ENCODE data around the gene TRAPPC10.

Gene TRAPPC10

DNA sequence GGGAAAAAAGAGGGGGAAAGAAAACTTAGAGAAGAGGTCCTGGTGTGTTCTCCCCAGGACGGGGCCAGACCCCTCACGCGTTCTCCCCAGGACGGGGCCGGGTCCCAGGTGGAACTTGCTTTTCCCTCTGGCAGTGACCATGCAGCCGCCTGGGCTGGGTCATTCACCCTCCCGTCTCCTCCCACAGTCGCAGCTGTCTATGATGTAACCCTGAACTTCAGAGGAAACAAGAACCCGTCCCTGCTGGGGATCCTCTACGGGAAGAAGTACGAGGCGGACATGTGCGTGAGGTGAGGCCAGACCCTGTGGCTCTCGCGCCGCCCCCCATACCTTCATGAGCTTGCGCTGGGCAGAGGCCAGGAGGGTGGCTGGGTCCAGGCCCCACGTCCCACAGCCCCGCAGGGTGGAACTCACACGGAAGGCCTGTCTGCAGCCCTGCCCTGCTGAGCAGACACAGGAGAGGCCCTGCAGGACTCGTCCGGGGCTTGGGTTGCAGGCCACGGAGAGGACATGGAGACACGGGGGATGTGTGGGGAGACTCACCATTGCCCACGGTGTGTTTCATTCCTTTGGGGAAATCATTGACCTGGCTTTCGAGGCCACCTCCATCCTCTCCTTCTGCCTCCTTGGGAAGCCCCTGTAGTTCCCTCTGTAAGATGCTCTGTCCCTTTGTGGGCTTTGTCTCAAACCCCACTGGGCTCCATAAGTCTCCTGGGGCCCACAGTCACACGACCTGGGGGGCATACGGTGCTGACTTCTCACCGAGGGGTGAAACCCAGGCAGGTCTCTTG, 40.7 kb upstream of the TRAPPC10 start:
- Histone ChIP-seq H3K27me3 (ENCODE audit: control insufficient read depth in 3 of 3, insufficient read depth in 3 of 3, low read depth in 1 of 3, low read length in 3 of 3) (no peaks in the 10 kb centered on the region), H4K8ac (ENCODE audit: low read depth, low read length) (peak overlapping the region; percentile 56), H3K4ac (ENCODE audit: low read length) (no peak overlapping the region), H2BK12ac (ENCODE audit: low read length) (no peak overlapping the region), H2BK5ac (ENCODE audit: low read length) (no peak overlapping the region), H2BK120ac (ENCODE audit: low read depth, low read length) (no peak overlapping the region), H3K36me3 (replicated peaks in 1 of 2; ENCODE audit: control insufficient read depth in 2 of 2, insufficient read depth in 2 of 2, low read length in 2 of 2) (peaks cover 0 to 37% of the 10 kb centered on the region in 2 donors), H3K4me1 (ENCODE audit: control insufficient read depth in 2 of 2, insufficient read depth in 1 of 2, low read depth in 1 of 2, low read length in 2 of 2) (peaks cover 0 to 2% of the 10 kb centered on the region in 2 donors), H3K79me1 (ENCODE audit: low read depth, low read length) (no peaks in the 10 kb centered on the region), H2AFZ (ENCODE audit: low read length) (no peak overlapping the region), H3K18ac (ENCODE audit: low read length) (no peak overlapping the region), H2BK15ac (ENCODE audit: low read length) (no peak overlapping the region), H3K4me2 (ENCODE audit: insufficient read depth, low read length, poor library complexity, severe bottlenecking) (no peak overlapping the region), H3K27ac (replicated peaks; ENCODE audit: low read length) (no peak overlapping the region), H3K9ac (ENCODE audit: low read depth, low read length, poor library complexity) (no peak overlapping the region), H3K23ac (ENCODE audit: low read depth, low read length, poor library complexity) (peak overlapping the region; percentile 58), H4K91ac (ENCODE audit: low read depth, low read length, poor library complexity) (no peak overlapping the region), H3K14ac (ENCODE audit: low read length) (no peak overlapping the region), H3K4me3 (ENCODE audit: low read length in 2 of 2) (no peak overlapping the region), H2AK5ac (ENCODE audit: low read depth, low read length) (no peak overlapping the region), H3K9me3 (replicated peaks in 1 of 2; ENCODE audit: control insufficient read depth in 2 of 2, insufficient read depth in 1 of 2, low read depth in 1 of 2, low read length in 2 of 2) (peaks cover 0 to 3% of the 10 kb centered on the region in 2 donors)
- no CpG with 5 or more reads among the region's 29 CpGs for WGBS, 2 donors (ENCODE audit: extremely low coverage in 2 of 2, insufficient read length in 2 of 2, insufficient replicate concordance in 1 of 2)
- DNase-seq (ENCODE audit: low spot score), result no peak

DNA sequence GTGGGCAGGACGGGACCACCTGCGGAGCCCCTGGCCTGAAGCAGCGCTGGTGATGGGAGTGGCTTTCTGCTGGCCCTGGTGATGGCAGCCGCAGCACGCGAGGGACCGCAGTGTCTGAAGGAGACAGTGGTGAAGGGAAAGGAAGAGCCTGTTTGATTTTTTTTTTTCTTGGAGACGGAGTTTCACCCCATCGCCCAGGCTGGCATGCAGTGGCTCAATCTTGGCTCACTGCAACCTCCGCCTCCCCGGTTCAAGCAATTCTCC, 40.2 kb upstream of the TRAPPC10 start:
- Histone ChIP-seq H3K9ac (ENCODE audit: low read depth, low read length, poor library complexity) (no peak overlapping the region), H3K27ac (replicated peaks; ENCODE audit: low read length) (no peak overlapping the region), H3K14ac (ENCODE audit: low read length) (no peak overlapping the region), H2AFZ (ENCODE audit: low read length) (no peak overlapping the region), H2BK120ac (ENCODE audit: low read depth, low read length) (no peak overlapping the region), H3K36me3 (replicated peaks in 1 of 2; ENCODE audit: control insufficient read depth in 2 of 2, insufficient read depth in 2 of 2, low read length in 2 of 2) (peaks cover 0 to 37% of the 10 kb centered on the region in 2 donors), H3K4me1 (ENCODE audit: control insufficient read depth in 2 of 2, insufficient read depth in 1 of 2, low read depth in 1 of 2, low read length in 2 of 2) (peaks cover 0 to 2% of the 10 kb centered on the region in 2 donors), H4K8ac (ENCODE audit: low read depth, low read length) (peak overlapping the region; percentile 56), H3K23ac (ENCODE audit: low read depth, low read length, poor library complexity) (peak overlapping the region; percentile 58), H3K27me3 (ENCODE audit: control insufficient read depth in 3 of 3, insufficient read depth in 3 of 3, low read depth in 1 of 3, low read length in 3 of 3) (no peaks in the 10 kb centered on the region), H4K91ac (ENCODE audit: low read depth, low read length, poor library complexity) (no peak overlapping the region), H3K4me2 (ENCODE audit: insufficient read depth, low read length, poor library complexity, severe bottlenecking) (no peak overlapping the region), H3K4me3 (ENCODE audit: low read length in 2 of 2) (no peak overlapping the region), H3K9me3 (replicated peaks in 1 of 2; ENCODE audit: control insufficient read depth in 2 of 2, insufficient read depth in 1 of 2, low read depth in 1 of 2, low read length in 2 of 2) (peaks cover 0 to 3% of the 10 kb centered on the region in 2 donors), H2BK5ac (ENCODE audit: low read length) (no peak overlapping the region), H2BK15ac (ENCODE audit: low read length) (no peak overlapping the region), H3K79me1 (ENCODE audit: low read depth, low read length) (no peaks in the 10 kb centered on the region), H2AK5ac (ENCODE audit: low read depth, low read length) (no peak overlapping the region), H3K18ac (ENCODE audit: low read length) (no peak overlapping the region), H3K4ac (ENCODE audit: low read length) (no peak overlapping the region), H2BK12ac (ENCODE audit: low read length) (no peak overlapping the region)
- DNase-seq (ENCODE audit: low spot score), result no peak
- WGBS, 2 donors (ENCODE audit: extremely low coverage in 2 of 2, insufficient read length in 2 of 2, insufficient replicate concordance in 1 of 2), result no CpG with 5 or more reads among the region's 11 CpGs

DNA sequence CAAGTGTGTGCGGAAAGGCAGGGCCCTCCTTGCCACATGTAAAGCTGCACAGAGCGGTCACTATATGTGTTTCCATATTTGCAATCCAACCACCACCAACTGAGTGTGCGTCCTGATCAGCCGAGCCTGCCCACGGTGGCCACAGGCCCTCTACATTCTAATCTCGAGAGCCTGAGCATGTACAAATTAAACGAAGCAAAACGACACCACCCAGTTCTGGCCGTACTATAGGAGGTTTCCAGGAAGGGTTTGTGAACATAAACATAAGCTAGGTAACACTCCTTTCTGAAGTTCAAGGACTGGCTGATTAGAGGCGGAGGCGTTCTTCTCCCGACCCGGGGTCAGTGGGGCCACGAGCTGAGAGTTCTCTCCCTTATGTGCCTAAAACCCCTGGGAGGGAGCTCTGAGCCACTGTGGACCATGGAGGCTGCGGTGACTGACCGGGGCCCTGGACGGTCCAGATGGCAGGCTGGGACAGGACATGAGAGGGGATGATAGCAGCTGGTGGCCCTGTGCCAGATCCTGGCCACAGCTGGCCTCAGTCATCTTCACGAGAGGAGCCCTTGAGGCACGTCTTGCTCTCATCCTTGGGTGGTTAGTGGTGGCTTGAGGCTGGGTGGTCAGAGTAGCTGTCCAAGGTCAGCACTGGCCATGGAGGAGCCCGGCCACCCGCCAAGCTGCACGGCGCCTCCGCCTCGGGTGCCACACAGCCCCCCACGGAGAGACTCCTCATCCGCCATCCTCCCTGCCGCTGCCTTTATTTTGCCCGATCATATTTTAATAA, 39.1 kb upstream of the TRAPPC10 start:
- Histone ChIP-seq H3K36me3 (replicated peaks in 1 of 2; ENCODE audit: control insufficient read depth in 2 of 2, insufficient read depth in 2 of 2, low read length in 2 of 2) (peaks cover 0 to 35% of the 10 kb centered on the region in 2 donors), H4K8ac (ENCODE audit: low read depth, low read length) (no peak overlapping the region), H3K23ac (ENCODE audit: low read depth, low read length, poor library complexity) (peak overlapping the region; percentile 77), H2AK5ac (ENCODE audit: low read depth, low read length) (peak overlapping the region; percentile 77), H3K4ac (ENCODE audit: low read length) (no peak overlapping the region), H3K79me1 (ENCODE audit: low read depth, low read length) (no peaks in the 10 kb centered on the region), H3K14ac (ENCODE audit: low read length) (no peak overlapping the region), H3K18ac (ENCODE audit: low read length) (no peak overlapping the region), H3K4me1 (ENCODE audit: control insufficient read depth in 2 of 2, insufficient read depth in 1 of 2, low read depth in 1 of 2, low read length in 2 of 2) (peaks cover 0 to 2% of the 10 kb centered on the region in 2 donors), H3K4me3 (ENCODE audit: low read length in 2 of 2) (no peak overlapping the region), H3K27me3 (ENCODE audit: control insufficient read depth in 3 of 3, insufficient read depth in 3 of 3, low read depth in 1 of 3, low read length in 3 of 3) (no peaks in the 10 kb centered on the region), H2AFZ (ENCODE audit: low read length) (no peak overlapping the region), H3K4me2 (ENCODE audit: insufficient read depth, low read length, poor library complexity, severe bottlenecking) (no peak overlapping the region), H2BK12ac (ENCODE audit: low read length) (no peak overlapping the region), H2BK5ac (ENCODE audit: low read length) (no peak overlapping the region), H2BK120ac (ENCODE audit: low read depth, low read length) (no peak overlapping the region), H3K9ac (ENCODE audit: low read depth, low read length, poor library complexity) (no peak overlapping the region), H4K91ac (ENCODE audit: low read depth, low read length, poor library complexity) (no peak overlapping the region), H2BK15ac (ENCODE audit: low read length) (no peak overlapping the region), H3K27ac (replicated peaks; ENCODE audit: low read length) (no peak overlapping the region), H3K9me3 (replicated peaks in 1 of 2; ENCODE audit: control insufficient read depth in 2 of 2, insufficient read depth in 1 of 2, low read depth in 1 of 2, low read length in 2 of 2) (peaks cover 0 to 3% of the 10 kb centered on the region in 2 donors)
- WGBS, 2 donors (ENCODE audit: extremely low coverage in 2 of 2, insufficient read length in 2 of 2, insufficient replicate concordance in 1 of 2), result no CpG with 5 or more reads among the region's 29 CpGs
- no peak for DNase-seq (ENCODE audit: low spot score)

DNA sequence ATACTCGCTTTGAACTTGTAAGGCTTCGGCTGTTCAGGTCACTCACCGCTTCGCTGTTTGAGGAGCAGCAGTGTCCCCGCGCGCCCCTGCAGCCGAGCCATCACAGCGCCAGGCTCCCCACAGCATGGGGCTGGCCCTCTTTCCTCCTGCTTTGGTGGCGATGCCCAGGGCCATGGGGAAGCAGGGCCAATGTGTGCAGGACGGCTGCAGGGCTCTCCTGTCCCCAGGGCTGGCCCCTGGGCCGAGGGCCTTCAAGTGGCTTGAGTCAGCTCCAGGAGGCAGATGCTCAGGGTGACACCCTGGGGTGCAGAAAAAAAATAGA, 38.5 kb upstream of the TRAPPC10 start:
- no peak overlapping the region for H3K27ac ChIP-seq (replicated peaks; ENCODE audit: low read length)
- no peak overlapping the region for H2AFZ ChIP-seq (ENCODE audit: low read length)
- no peak overlapping the region for H2BK12ac ChIP-seq (ENCODE audit: low read length)
- H3K27me3 ChIP-seq (ENCODE audit: control insufficient read depth in 3 of 3, insufficient read depth in 3 of 3, low read depth in 1 of 3, low read length in 3 of 3), result no peaks in the 10 kb centered on the region
- peak overlapping the region; percentile 77 for H3K14ac ChIP-seq (ENCODE audit: low read length)
- H2AK5ac ChIP-seq (ENCODE audit: low read depth, low read length), result no peak overlapping the region
- H3K79me1 ChIP-seq (ENCODE audit: low read depth, low read length), result no peaks in the 10 kb centered on the region
- no CpG with 5 or more reads among the region's 12 CpGs for WGBS, 2 donors (ENCODE audit: extremely low coverage in 2 of 2, insufficient read length in 2 of 2, insufficient replicate concordance in 1 of 2)
- no peak overlapping the region for H2BK5ac ChIP-seq (ENCODE audit: low read length)
- no peak overlapping the region for H4K8ac ChIP-seq (ENCODE audit: low read depth, low read length)
- peak overlapping the region; percentile 56 for H3K9ac ChIP-seq (ENCODE audit: low read depth, low read length, poor library complexity)
- H3K4me1 ChIP-seq (ENCODE audit: control insufficient read depth in 2 of 2, insufficient read depth in 1 of 2, low read depth in 1 of 2, low read length in 2 of 2), result peaks cover 0 to 2% of the 10 kb centered on the region in 2 donors
- DNase-seq (ENCODE audit: low spot score), result no peak
- no peak overlapping the region for H2BK120ac ChIP-seq (ENCODE audit: low read depth, low read length)
- H3K18ac ChIP-seq (ENCODE audit: low read length), result peak overlapping the region; percentile 60
- no peak overlapping the region for H3K4me3 ChIP-seq (ENCODE audit: low read length in 2 of 2)
- H3K36me3 ChIP-seq (replicated peaks in 1 of 2; ENCODE audit: control insufficient read depth in 2 of 2, insufficient read depth in 2 of 2, low read length in 2 of 2), result peaks cover 0 to 38% of the 10 kb centered on the region in 2 donors
- no peak overlapping the region for H2BK15ac ChIP-seq (ENCODE audit: low read length)
- H3K4me2 ChIP-seq (ENCODE audit: insufficient read depth, low read length, poor library complexity, severe bottlenecking), result no peak overlapping the region
- peaks cover 0 to 3% of the 10 kb centered on the region in 2 donors for H3K9me3 ChIP-seq (replicated peaks in 1 of 2; ENCODE audit: control insufficient read depth in 2 of 2, insufficient read depth in 1 of 2, low read depth in 1 of 2, low read length in 2 of 2)
- H3K23ac ChIP-seq (ENCODE audit: low read depth, low read length, poor library complexity), result no peak overlapping the region
- H4K91ac ChIP-seq (ENCODE audit: low read depth, low read length, poor library complexity), result no peak overlapping the region
- no peak overlapping the region for H3K4ac ChIP-seq (ENCODE audit: low read length)
